Ovary (tissue), 3 donors: ENCODE data around the gene MMP24.

ENCODE experiments used
- POLR2A ChIP-seq: fragments of 450-650 bp; IDR thresholded peaks from one replicate; pipeline ENCODE4 v1.6.1; 2017; ENCODE audit warnings: antibody characterized with exemption, mild to moderate bottlenecking, moderate library complexity
- TF ChIP-seq, protein P1 (sequence below), 3 donors: fragments of 450-650 bp in 2 of 3; fragments of 200-600 bp in 1 of 3; IDR thresholded peaks; one replicate each; pipeline versions ENCODE4 v1.5.1 to v1.8.0; 2016 to 2022; ENCODE audit warnings: antibody characterized with exemption in 3 of 3, mild to moderate bottlenecking in 1 of 3
- donor health status: DM: no; HTN: no; CAD: no.

DNA sequence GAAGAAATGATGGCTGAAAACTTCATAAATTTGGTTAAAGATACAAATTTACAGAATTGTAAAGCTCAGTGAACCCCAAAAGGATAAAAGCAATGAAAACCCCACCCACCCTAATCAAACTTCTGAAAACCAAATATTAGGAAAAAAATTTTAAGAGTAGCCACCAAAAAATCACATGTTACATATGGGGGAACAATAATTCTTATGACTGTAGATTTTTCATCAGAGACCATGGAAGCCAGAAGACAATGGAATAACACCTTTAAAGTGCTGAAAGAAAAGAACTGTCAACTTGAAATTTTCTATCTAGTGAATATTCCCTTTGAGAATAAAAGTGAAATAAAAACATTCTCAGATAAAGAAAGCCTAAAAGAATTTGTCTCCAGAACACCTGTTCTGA lies 30.2 kb upstream of the MMP24 start:
- no peak for TF ChIP-seq POLR2A
- TF ChIP-seq, protein P1, sequence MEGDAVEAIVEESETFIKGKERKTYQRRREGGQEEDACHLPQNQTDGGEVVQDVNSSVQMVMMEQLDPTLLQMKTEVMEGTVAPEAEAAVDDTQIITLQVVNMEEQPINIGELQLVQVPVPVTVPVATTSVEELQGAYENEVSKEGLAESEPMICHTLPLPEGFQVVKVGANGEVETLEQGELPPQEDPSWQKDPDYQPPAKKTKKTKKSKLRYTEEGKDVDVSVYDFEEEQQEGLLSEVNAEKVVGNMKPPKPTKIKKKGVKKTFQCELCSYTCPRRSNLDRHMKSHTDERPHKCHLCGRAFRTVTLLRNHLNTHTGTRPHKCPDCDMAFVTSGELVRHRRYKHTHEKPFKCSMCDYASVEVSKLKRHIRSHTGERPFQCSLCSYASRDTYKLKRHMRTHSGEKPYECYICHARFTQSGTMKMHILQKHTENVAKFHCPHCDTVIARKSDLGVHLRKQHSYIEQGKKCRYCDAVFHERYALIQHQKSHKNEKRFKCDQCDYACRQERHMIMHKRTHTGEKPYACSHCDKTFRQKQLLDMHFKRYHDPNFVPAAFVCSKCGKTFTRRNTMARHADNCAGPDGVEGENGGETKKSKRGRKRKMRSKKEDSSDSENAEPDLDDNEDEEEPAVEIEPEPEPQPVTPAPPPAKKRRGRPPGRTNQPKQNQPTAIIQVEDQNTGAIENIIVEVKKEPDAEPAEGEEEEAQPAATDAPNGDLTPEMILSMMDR (IDR thresholded peaks at IDR 0.05), result no peak
